GM18909 (cell line): ENCODE results near the gene ENTR1.
"Not testable (repeated sequence)": the region's sequence is repeated elsewhere in the genome, so short reads cannot be mapped to it uniquely, and the experiment has no call there.

Source experiments
- ATAC-seq: cut with Tn5 transposase; IDR thresholded peaks from one replicate; pipeline ENCODE4 v1.9.1; 2021; ENCODE audit warnings: mild to moderate bottlenecking; ENCODE audit not compliant: unreplicated experiment, poor library complexity

Gene ENTR1

GRCh38 chr9:136439481-136440408, 29.3 kb upstream of the ENTR1 start, which contains the start of gene INPP5E:
Gene INPP5E, minus strand, starts transcription at chr9:136439845. Its CDS starts 426 bp downstream, at chr9:136439419.
- peak; percentile 73 for ATAC-seq

DNA sequence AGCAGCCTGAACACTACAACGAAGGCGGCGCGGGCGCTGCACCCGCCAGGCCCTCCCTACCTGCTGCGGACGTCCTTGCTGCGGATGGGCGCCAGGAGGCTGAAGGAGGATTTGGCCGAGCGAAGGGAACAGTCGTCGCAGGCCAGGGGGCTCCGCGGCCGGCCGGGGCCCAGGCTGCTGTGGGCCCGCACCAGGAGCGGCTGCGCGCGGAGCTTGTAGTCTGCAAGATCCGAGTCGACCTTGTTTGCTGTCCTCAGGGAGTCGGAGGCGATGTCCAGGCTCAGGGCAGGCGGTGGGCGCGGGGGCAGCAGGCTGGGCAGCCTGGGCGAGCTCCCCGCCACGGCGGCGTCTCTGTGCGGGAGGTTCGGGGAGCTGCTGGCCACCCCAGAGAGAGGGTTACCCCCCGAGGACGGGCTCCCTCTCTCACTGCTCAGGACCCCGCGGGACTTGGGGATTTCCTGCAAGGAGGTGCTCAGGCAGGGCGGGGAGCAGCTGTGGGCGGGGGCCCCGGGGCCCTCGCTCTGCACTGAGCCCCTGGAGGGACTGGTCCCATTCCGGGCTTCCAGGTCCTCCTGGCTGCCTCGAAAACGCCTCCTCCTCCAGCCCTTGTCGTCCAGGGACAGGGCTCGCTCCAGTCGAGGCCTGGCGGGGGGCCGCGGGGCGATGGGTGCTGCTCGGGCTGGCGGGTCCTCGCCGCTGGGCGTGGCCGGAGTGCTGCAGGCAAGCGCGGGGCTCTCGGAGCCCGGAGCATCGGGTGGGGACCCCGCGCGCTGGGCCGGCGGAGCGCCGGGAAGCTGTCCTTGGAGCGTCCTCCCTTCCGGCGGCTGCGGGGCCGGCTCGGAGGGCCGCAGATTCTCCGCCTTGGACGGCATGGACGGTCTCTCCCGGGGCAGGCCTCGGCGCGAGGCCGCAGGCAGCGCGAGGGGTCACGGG, 28.4 kb upstream of the ENTR1 start:
- ATAC-seq: peak; percentile 48

GRCh38 chr9:136437839-136438547, 27.6 kb upstream of the ENTR1 start:
- ATAC-seq: no peak

GRCh38 chr9:136437430-136437829, 27.0 kb upstream of the ENTR1 start:
- ATAC-seq: no peak

GRCh38 chr9:136436055-136436634, 25.7 kb upstream of the ENTR1 start:
- no peak for ATAC-seq

DNA sequence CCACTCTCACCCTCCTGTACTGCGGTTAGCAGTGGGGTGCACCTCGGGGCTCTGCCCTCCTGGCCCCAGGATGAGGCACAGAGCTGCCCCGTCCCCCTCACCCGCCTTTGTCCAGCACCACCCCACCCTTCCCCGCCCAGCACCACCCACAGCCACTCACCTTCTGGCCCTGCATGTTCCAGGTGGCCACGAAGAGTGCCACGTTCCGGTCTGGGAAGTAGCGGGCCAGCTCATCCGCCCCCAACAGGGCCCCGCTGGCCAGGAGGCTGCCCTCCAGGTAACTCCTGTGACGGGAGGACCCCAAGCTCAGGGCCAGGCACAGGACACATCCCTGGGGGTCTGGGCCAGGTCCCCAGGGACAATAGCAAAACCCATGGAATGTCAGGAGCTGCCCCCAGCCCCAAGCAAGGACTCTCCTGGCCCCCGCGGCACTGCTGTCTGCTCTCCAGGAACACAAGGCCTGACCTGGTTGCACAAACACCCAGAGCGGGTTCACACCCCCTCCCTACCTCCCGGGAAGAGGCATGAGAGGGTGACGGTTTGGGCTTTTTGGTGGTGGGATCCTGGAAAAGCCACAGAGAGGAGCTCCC, 24.3 kb upstream of the ENTR1 start:
- no peak for ATAC-seq

- no peak for ATAC-seq
Observed at GRCh38 chr9:136433849-136434579, 23.6 kb upstream of the ENTR1 start.

DNA sequence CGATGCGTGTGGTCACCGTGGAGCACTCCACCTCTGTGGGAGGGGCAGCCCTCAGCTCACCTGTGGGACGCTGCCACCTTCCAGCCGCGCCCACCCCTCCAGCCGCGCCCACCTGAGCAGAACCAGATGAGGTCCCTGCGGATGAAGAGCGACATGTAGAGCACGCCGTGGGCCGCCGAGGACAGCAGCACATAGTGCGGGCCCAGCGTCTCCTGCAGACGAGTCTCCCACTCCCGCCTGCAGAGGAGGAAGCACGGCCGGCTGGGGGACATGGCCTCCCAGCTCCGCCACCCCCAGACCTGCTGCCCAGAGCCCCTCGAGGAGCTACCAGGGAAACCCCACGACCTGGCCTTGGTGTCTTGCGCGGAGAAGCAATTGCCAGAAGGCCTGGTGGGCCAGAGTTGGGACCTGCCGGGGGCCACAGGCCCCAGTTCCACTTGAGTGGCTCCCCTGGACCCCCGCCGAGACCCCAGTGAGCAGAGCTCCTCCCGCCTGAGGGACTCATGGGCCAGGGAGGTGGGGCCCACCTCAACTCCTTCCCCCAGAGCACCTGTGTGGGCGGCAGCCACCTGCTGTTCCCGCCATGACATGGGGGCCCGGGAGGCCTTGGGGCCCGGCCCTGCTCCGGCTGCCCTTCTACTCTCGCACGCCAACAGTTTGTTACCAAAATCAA, 22.8 kb upstream of the ENTR1 start:
- no peak for ATAC-seq

- ATAC-seq: no peak
Observed at GRCh38 chr9:136432591-136432990, 22.2 kb upstream of the ENTR1 start.

- no peak for ATAC-seq
Observed at GRCh38 chr9:136431782-136432350, 21.5 kb upstream of the ENTR1 start.

DNA sequence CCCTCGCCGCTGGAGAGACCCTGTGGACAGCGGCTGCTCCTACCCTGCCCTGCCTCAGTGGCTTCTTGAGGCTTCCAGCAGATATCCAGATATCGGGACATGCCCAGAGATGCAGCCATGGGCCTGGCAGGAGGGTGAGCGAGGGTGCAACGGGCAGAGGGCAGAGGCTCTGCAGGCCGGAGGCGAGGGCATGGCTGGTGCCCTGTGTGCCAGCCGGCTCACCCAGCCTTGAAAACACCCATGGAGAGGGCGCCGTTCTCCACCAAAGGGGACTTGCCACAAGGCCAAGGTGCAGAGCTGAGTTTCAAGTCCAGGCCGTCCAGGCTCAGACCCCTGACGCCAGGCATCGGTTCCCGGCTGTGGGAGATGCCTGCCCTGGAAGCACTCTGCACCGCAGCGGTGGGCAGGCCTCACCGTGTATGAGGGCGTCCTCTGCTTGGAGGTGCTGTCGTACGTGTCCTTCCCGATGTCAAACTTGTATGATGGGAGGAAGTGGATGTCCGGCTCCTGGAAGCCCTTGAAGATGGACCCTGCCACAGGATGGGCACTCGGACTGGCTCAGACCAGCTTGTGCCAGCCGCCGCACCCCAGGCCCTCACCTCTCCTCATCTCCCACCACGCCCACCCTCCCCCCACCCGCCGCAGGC, 20.3 kb upstream of the ENTR1 start:
- ATAC-seq: no peak

GRCh38 chr9:136429683-136430491, 19.5 kb upstream of the ENTR1 start:
- no peak for ATAC-seq

GRCh38 chr9:136429075-136429628, 18.7 kb upstream of the ENTR1 start:
- no peak for ATAC-seq

DNA sequence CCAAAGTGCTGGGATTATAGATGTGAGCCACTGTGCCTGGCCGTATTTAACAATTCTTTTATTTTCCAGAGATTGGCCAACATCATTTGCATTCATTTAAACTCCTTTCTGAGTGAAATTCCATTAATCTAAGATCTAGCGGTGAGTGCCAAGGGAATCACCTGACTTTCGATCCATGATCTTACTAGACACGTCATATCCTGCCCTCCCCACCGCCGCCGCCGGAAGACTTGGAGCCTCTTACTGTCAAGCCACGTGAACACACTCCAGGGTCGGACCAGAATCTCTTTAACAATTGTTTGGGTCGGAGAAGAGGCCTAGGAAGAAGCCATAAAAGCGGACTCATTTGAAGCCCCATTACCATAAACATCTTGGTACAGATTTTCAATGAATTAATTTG, 16.4 kb upstream of the ENTR1 start:
- no peak for ATAC-seq

DNA sequence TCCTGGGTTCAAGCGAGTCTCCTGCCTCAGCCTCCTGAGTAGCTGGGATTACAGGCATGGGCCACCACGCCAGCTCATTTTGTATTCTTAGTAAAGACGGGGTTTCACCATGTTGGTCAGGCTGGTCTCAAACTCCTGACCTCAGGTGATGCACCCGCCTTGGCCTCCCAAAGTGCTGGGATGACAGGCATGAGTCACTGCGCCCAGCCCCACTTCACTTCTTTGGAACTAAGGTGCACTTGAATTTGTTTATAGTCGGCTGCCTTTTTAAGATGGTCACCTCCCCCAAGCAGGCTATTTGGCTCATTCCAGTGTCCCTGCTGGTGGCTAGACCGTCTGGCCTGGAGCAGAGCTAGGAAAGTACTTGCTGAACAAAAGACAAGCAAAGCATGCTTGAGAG, 15.0 kb upstream of the ENTR1 start:
- not testable (repeated sequence) for ATAC-seq

GRCh38 chr9:136424750-136425362, 14.4 kb upstream of the ENTR1 start:
- ATAC-seq: no peak
